ENCODE results near the gene MRPL14. TPM values are rescaled to one million over a fixed set of nuclear protein-coding genes. Genes with fewer than 3 reads are reported as not detected.

Gene MRPL14
- total RNA-seq, 2 experiments from 2014 or later, result 51.3 to 87.2 TPM

DNA sequence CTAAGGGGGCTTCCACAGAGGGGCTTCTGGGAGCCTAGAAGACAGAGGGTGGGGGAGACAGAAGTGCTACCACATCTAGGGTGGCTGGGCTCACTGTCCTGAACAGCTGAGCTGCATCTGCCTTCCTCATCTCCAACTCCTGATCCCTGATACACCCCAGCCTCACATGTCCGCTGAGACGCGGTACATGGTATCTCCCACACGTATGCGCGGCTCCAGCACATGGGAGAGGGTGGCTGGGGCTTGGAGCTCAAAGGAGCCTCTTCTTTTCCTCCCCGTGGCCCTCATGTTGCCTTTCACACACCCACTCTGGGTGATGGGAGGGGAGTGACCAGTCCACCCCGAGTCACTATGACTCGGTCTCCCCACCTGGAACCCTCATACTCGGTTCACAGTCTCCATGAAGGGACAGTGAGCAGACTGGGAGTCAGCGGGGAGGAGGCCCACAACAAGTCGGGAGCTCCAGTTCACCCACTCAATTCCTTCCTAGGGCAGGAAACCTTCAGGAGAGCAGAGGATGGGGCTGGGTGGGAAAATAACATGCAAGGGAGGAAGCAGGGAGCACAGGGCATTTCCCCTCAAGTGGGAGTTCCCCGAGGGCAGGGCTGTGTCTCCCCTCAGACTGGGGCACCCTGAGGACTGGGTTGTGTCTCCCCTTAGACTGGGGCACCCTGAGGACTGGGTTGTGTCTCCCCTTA, 61.7 kb downstream of the MRPL14 start:
- H3K36me3 ChIP-seq (ENCODE audit: insufficient read depth, low read length), result no peaks in the 10 kb centered on the region
- H2AFZ ChIP-seq (ENCODE audit: low read length), result no peak overlapping the region
- CTCF ChIA-PET (ENCODE audit: unreplicated experiment), result no interaction called here
- H3K27ac ChIP-seq (ENCODE audit: low read depth, low read length, poor library complexity, severe bottlenecking), result no peak overlapping the region
- no peak overlapping the region for H3K4me3 ChIP-seq (ENCODE audit: low read depth, low read length, poor library complexity, severe bottlenecking)
- BruUV-seq (replicated peaks), result no TSS peak
- H3K4me1 ChIP-seq (ENCODE audit: insufficient read depth, low read length, poor library complexity, severe bottlenecking), result no peaks in the 10 kb centered on the region
- intact Hi-C loops (cut with micrococcal nuclease; ENCODE audit: unreplicated experiment), result no loop called here
- no peaks in the 10 kb centered on the region for H3K9me2 ChIP-seq (ENCODE audit: insufficient read depth, low read length)
- no peaks in the 10 kb centered on the region for H3K79me2 ChIP-seq (ENCODE audit: insufficient read depth, low read depth, low read length)
- POLR2A ChIA-PET, result interaction anchor here (0.6 kb wide), 1 partner anchor 9 kb away, joined by 3 read pairs; no protein-coding TSS in a partner anchor
- H3K4me2 ChIP-seq (ENCODE audit: low read length), result no peak overlapping the region
- no peak for DNase-seq (ENCODE audit: low spot score)
- TF ChIP-seq CTCF (conservative IDR thresholded peaks at IDR 0.05; ENCODE audit: low read length) (no peak), EZH2phosphoT487 (IDR thresholded peaks at IDR 0.05; ENCODE audit: borderline replicate concordance, low read depth, low read length) (no peak)
- H4K20me1 ChIP-seq (ENCODE audit: insufficient read depth, low read length), result no peaks in the 10 kb centered on the region
- no peaks in the 10 kb centered on the region for H3K9me3 ChIP-seq (ENCODE audit: low read length)

GRCh38 chr6:44064948-44065272, 62.3 kb downstream of the MRPL14 start:
- no peaks in the 10 kb centered on the region for H3K4me1 ChIP-seq (ENCODE audit: insufficient read depth, low read length, poor library complexity, severe bottlenecking)
- H3K9me2 ChIP-seq (ENCODE audit: insufficient read depth, low read length), result no peaks in the 10 kb centered on the region
- no peak overlapping the region for H2AFZ ChIP-seq (ENCODE audit: low read length)
- no peaks in the 10 kb centered on the region for H3K9me3 ChIP-seq (ENCODE audit: low read length)
- TF ChIP-seq EZH2phosphoT487 (IDR thresholded peaks at IDR 0.05; ENCODE audit: borderline replicate concordance, low read depth, low read length) (no peak), CTCF (conservative IDR thresholded peaks at IDR 0.05; ENCODE audit: low read length) (no peak)
- no peaks in the 10 kb centered on the region for H4K20me1 ChIP-seq (ENCODE audit: insufficient read depth, low read length)
- POLR2A ChIA-PET, result no interaction called here
- DNase-seq (ENCODE audit: low spot score), result no peak
- no TSS peak for BruUV-seq (replicated peaks)
- no peaks in the 10 kb centered on the region for H3K79me2 ChIP-seq (ENCODE audit: insufficient read depth, low read depth, low read length)
- H3K4me3 ChIP-seq (ENCODE audit: low read depth, low read length, poor library complexity, severe bottlenecking), result no peak overlapping the region
- intact Hi-C loops (cut with micrococcal nuclease; ENCODE audit: unreplicated experiment), result no loop called here
- CTCF ChIA-PET (ENCODE audit: unreplicated experiment), result no interaction called here
- H3K27ac ChIP-seq (ENCODE audit: low read depth, low read length, poor library complexity, severe bottlenecking), result no peak overlapping the region
- H3K4me2 ChIP-seq (ENCODE audit: low read length), result no peak overlapping the region
- no peaks in the 10 kb centered on the region for H3K36me3 ChIP-seq (ENCODE audit: insufficient read depth, low read length)

DNA sequence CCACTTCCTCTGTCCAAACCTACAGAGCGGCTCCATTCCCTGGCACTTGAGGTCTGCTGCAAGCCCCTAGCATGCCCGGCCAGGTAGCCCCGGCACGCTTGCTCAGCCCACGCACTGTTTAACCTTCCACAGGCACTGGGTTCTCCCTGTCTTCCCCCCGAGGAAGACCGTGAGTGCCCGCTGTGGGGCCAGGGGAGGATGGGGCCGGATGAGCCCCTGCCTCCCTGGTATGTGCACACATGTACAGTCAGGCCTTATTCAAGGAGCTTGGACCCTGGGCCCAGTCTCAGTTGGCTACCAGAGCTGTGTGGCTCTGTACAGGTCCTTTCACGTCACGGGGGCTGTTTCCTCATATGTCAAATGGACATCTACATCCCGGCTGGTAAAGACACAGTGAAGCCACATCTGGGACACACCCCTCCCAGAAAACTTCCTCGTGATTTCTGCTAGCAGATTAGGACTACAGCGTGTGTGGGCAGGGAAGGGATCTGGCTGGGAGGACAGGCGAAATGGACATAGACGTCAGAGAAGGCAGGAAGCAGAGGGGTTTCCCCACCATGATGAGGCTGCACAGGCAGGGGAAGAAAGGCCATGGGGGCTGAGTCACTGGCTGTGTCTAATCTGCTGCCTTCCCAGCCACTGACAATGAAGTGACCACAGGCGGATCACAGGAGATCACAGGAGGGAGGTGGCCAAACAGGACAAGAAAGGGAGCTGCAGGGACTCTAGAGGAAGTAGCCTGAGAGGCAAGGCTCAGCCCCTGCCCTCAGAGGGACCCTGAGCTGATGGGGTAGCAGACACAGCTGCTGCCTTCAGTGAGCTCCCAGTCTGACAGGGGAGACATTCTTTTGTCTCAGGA, 62.9 kb downstream of the MRPL14 start:
- H3K9me2 ChIP-seq (ENCODE audit: insufficient read depth, low read length), result no peaks in the 10 kb centered on the region
- no peak for DNase-seq (ENCODE audit: low spot score)
- no peak overlapping the region for H3K4me2 ChIP-seq (ENCODE audit: low read length)
- ChIA-PET CTCF (ENCODE audit: unreplicated experiment) (no interaction called here), POLR2A (interaction anchor here (0.9 kb wide), 1 partner anchor 30 kb away, joined by 3 read pairs; no protein-coding TSS in a partner anchor)
- intact Hi-C loops (cut with micrococcal nuclease; ENCODE audit: unreplicated experiment), result no loop called here
- no peaks in the 10 kb centered on the region for H3K9me3 ChIP-seq (ENCODE audit: low read length)
- no peak overlapping the region for H2AFZ ChIP-seq (ENCODE audit: low read length)
- TF ChIP-seq EZH2phosphoT487 (IDR thresholded peaks at IDR 0.05; ENCODE audit: borderline replicate concordance, low read depth, low read length), result no peak
- no peak for TF ChIP-seq CTCF (conservative IDR thresholded peaks at IDR 0.05; ENCODE audit: low read length)
- no peaks in the 10 kb centered on the region for H3K79me2 ChIP-seq (ENCODE audit: insufficient read depth, low read depth, low read length)
- no peaks in the 10 kb centered on the region for H3K4me1 ChIP-seq (ENCODE audit: insufficient read depth, low read length, poor library complexity, severe bottlenecking)
- no TSS peak for BruUV-seq (replicated peaks)
- H4K20me1 ChIP-seq (ENCODE audit: insufficient read depth, low read length), result no peaks in the 10 kb centered on the region
- H3K27ac ChIP-seq (ENCODE audit: low read depth, low read length, poor library complexity, severe bottlenecking), result no peak overlapping the region
- H3K4me3 ChIP-seq (ENCODE audit: low read depth, low read length, poor library complexity, severe bottlenecking), result no peak overlapping the region
- no peaks in the 10 kb centered on the region for H3K36me3 ChIP-seq (ENCODE audit: insufficient read depth, low read length)

Measured in OCI-LY7 (cell line).